Liver (tissue), 9 donors: ENCODE measurements around the gene MYL3. TPM values are rescaled to one million over a fixed set of nuclear protein-coding genes. Genes with fewer than 3 reads are reported as not detected.
A peak's percentile ranks its signal among the peaks of the same experiment; 100 is the strongest.

ENCODE experiments used
- DNase-seq: peaks from one replicate; pipeline ENCODE4 v3.0.0-alpha.2; 2017; ENCODE audit warnings: low spot score
- H3K27ac ChIP-seq, 2 donors: one replicate each; pipeline ENCODE4 v1.7.0; 2013; ENCODE audit warnings: inconsistent platforms in 2 of 2, low read length in 2 of 2, control low read depth in 1 of 2, low read depth in 1 of 2, mild to moderate bottlenecking in 1 of 2
- H3K27me3 ChIP-seq, 4 donors: one replicate each; pipeline versions ENCODE4 v1.6.1 to v1.7.0; 2013; ENCODE audit warnings: low read length in 3 of 4, inconsistent platforms in 1 of 4, mild to moderate bottlenecking in 1 of 4, moderate library complexity in 1 of 4; ENCODE audit not compliant: control insufficient read depth in 4 of 4, insufficient read depth in 4 of 4
- H3K36me3 ChIP-seq, 4 donors: one replicate each; pipeline versions ENCODE4 v1.6.1 to v1.7.0; 2013; ENCODE audit warnings: low read length in 3 of 4, mild to moderate bottlenecking in 3 of 4, low read depth in 1 of 4, moderate library complexity in 1 of 4; ENCODE audit not compliant: control insufficient read depth in 4 of 4, insufficient read depth in 3 of 4
- H3K4me1 ChIP-seq, 4 donors: one replicate each; pipeline versions ENCODE4 v1.6.1 to v1.7.0; 2013; ENCODE audit warnings: low read length in 3 of 4, mild to moderate bottlenecking in 3 of 4, moderate library complexity in 1 of 4; ENCODE audit not compliant: control insufficient read depth in 4 of 4, insufficient read depth in 4 of 4
- H3K4me3 ChIP-seq, 3 donors: one replicate each; pipeline versions ENCODE4 v1.6.1 to v1.7.0; 2013; ENCODE audit warnings: low read length in 3 of 3, control low read depth in 1 of 3, low read depth in 1 of 3, mild to moderate bottlenecking in 1 of 3
- H3K9ac ChIP-seq, 2 donors: one replicate each; pipeline ENCODE4 v1.7.0; 2013; ENCODE audit warnings: low read length in 2 of 2, mild to moderate bottlenecking in 2 of 2, moderate library complexity in 2 of 2, control low read depth in 1 of 2, low read depth in 1 of 2
- H3K9me3 ChIP-seq, 4 donors: one replicate each; pipeline versions ENCODE4 v1.6.1 to v1.7.0; 2013; ENCODE audit warnings: low read length in 3 of 4; ENCODE audit not compliant: control insufficient read depth in 4 of 4
- EGR1 ChIP-seq, 2 donors: IDR thresholded peaks; 2 replicates each; pipeline ENCODE4 v1.6.1; 2016 to 2018; ENCODE audit warnings: antibody characterized with exemption in 2 of 2, low read depth in 2 of 2
- FOXA1 ChIP-seq: IDR thresholded peaks from 2 replicates; pipeline ENCODE4 v1.6.1; 2016; ENCODE audit warnings: antibody characterized with exemption
- FOXA2 ChIP-seq: IDR thresholded peaks from 2 replicates; pipeline ENCODE4 v1.6.1; 2016; ENCODE audit warnings: antibody characterized with exemption
- GABPA ChIP-seq, 2 donors: IDR thresholded peaks in 1 of 2; conservative IDR thresholded peaks in 1 of 2; 2 replicates each; pipeline ENCODE4 v1.6.1; 2016; ENCODE audit warnings: antibody characterized with exemption in 2 of 2, mild to moderate bottlenecking in 1 of 2, moderate library complexity in 1 of 2
- HNF4A ChIP-seq, 2 donors: conservative IDR thresholded peaks; 2 replicates each; pipeline ENCODE4 v1.6.1; 2016; ENCODE audit warnings: antibody characterized with exemption in 2 of 2, mild to moderate bottlenecking in 2 of 2
- HNF4G ChIP-seq: IDR thresholded peaks from 2 replicates; pipeline ENCODE4 v1.6.1; 2016; ENCODE audit warnings: antibody characterized with exemption
- JUND ChIP-seq, 2 donors: IDR thresholded peaks; 2 replicates each; pipeline ENCODE4 v1.6.1; 2016; ENCODE audit warnings: antibody characterized with exemption in 2 of 2
- NR2F2 ChIP-seq: IDR thresholded peaks from 2 replicates; pipeline ENCODE4 v1.6.1; 2016; ENCODE audit warnings: antibody characterized with exemption
- RAD21 ChIP-seq, 2 donors: IDR thresholded peaks; 2 replicates each; pipeline ENCODE4 v1.6.1; 2016; ENCODE audit warnings: antibody characterized with exemption in 2 of 2, mild to moderate bottlenecking in 2 of 2
- RXRA ChIP-seq, 2 donors: IDR thresholded peaks; 2 replicates each; pipeline ENCODE4 v1.6.1; 2017 to 2018; ENCODE audit warnings: antibody characterized with exemption in 2 of 2, mild to moderate bottlenecking in 1 of 2
- SP1 ChIP-seq: IDR thresholded peaks from 2 replicates; pipeline ENCODE4 v1.6.1; 2018; ENCODE audit warnings: antibody characterized with exemption, mild to moderate bottlenecking
- TAF1 ChIP-seq: conservative IDR thresholded peaks from 2 replicates; pipeline ENCODE4 v1.6.1; 2016; ENCODE audit warnings: antibody characterized with exemption, mild to moderate bottlenecking
- YY1 ChIP-seq: IDR thresholded peaks from 2 replicates; pipeline ENCODE4 v1.6.1; 2016; ENCODE audit warnings: antibody characterized with exemption, mild to moderate bottlenecking
- WGBS: extraction: QIAGEN DNeasy Blood & Tissue Kit; methylation state at CpG from one replicate; pipeline ENCODE4 v1.1.7; 2013; 5-methylcytosine and 5-hydroxymethylcytosine counted together
- polyA plus RNA-seq, 2 donors: library from polyadenylated mRNA; stranded (reverse) in 1 of 2; unstranded in 1 of 2; fragments of 200-250 nt in 1 of 2; fragments of >200 nt in 1 of 2; fragmentation: Nextera tagmentation in 1 of 2; extraction: Ambion mirVana in 1 of 2; gene quantifications; one replicate each; pipeline versions ENCODE4 v1.2.1 to v1.2.3, GENCODE V29; 2013 to 2015
- total RNA-seq, 2 donors: library from RNA; depleted of rRNA; stranded (reverse); fragments of >200 nt; gene quantifications; one replicate each; pipeline ENCODE4 v1.2.3, GENCODE V29; 2014
- TF ChIP-seq, protein P1 (sequence below): fragments of 150-350 bp; IDR thresholded peaks from 2 replicates; pipeline ENCODE4 v1.5.1; 2017; ENCODE audit warnings: improper control_type of control experiment, low read depth, low read length; ENCODE audit not compliant: missing input control
- TF ChIP-seq, protein P2 (sequence below): IDR thresholded peaks from 2 replicates; pipeline ENCODE4 v1.6.1; 2016; ENCODE audit warnings: antibody characterized with exemption
- TF ChIP-seq, protein P3 (sequence below): IDR thresholded peaks from 2 replicates; pipeline ENCODE4 v1.6.1; 2016; ENCODE audit warnings: antibody characterized with exemption
- TF ChIP-seq, protein P4 (sequence below): IDR thresholded peaks from 2 replicates; pipeline ENCODE4 v1.6.1; 2016; ENCODE audit warnings: antibody characterized with exemption
- TF ChIP-seq, protein P5 (sequence below): IDR thresholded peaks from 2 replicates; pipeline ENCODE4 v1.6.1; 2016; ENCODE audit warnings: antibody characterized with exemption, mild to moderate bottlenecking
- donor health status: healthy.
- donor health status: healthy.
- donor health status: healthy.
- donor health status: healthy.
- donor health status: healthy.

The MYL3 gene
- total and polyA plus RNA-seq, 4 donors, result 0.51 to 1.3 (median 0.81) TPM

DNA sequence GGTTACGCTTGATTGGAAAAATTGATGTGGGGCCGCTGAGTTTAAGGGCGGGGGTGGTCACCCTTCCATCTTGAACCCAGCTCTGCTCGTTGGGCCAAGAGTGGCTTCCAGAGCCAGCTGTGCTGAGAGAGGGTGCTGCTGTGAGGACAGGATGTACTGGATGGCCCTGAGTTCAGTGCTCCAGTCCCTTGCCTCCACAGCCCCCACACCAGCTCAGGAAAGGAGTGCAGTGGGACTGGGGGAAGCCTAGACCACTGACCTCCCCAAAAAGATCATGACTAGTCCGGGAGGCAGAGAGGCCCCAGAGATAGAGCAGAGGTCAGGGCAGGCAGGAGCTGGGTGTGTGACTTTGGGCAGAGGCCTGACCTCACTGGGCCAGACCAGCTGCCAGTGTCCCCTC, 10.3 kb upstream of the MYL3 start:
- WGBS, result 68% methylated on average over 5 of the region's 5 CpGs
- Histone ChIP-seq H3K27me3 (no peaks in the 10 kb centered on the region), H3K36me3 (no peaks in the 10 kb centered on the region), H3K27ac (peak overlapping the region; percentile 33 to 48), H3K4me3 (no peak overlapping the region), H3K4me1 (peaks cover 7 to 28% (median 14%) of the 10 kb centered on the region in 4 donors), H3K9ac (no peak overlapping the region), H3K9me3 (no peaks in the 10 kb centered on the region)
- no peak for DNase-seq
- no peak for TF ChIP-seq FOXA2
- no peak for TF ChIP-seq JUND (IDR thresholded peaks at IDR 0.05)
- TF ChIP-seq, protein P1, sequence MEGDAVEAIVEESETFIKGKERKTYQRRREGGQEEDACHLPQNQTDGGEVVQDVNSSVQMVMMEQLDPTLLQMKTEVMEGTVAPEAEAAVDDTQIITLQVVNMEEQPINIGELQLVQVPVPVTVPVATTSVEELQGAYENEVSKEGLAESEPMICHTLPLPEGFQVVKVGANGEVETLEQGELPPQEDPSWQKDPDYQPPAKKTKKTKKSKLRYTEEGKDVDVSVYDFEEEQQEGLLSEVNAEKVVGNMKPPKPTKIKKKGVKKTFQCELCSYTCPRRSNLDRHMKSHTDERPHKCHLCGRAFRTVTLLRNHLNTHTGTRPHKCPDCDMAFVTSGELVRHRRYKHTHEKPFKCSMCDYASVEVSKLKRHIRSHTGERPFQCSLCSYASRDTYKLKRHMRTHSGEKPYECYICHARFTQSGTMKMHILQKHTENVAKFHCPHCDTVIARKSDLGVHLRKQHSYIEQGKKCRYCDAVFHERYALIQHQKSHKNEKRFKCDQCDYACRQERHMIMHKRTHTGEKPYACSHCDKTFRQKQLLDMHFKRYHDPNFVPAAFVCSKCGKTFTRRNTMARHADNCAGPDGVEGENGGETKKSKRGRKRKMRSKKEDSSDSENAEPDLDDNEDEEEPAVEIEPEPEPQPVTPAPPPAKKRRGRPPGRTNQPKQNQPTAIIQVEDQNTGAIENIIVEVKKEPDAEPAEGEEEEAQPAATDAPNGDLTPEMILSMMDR, result no peak
- no peak for TF ChIP-seq GABPA (IDR thresholded peaks at IDR 0.05 in 1 of 2, conservative IDR thresholded peaks at IDR 0.05 in 1 of 2)
- peak; percentile 60 to 70 for TF ChIP-seq RXRA (IDR thresholded peaks at IDR 0.05)
- TF ChIP-seq NR2F2, result peak; percentile 94
- no peak for TF ChIP-seq EGR1 (IDR thresholded peaks at IDR 0.05; ENCODE audit: low read depth in 2 of 2)
- TF ChIP-seq TAF1, result no peak
- no peak for TF ChIP-seq FOXA1
- TF ChIP-seq SP1, result peak; percentile 51

DNA sequence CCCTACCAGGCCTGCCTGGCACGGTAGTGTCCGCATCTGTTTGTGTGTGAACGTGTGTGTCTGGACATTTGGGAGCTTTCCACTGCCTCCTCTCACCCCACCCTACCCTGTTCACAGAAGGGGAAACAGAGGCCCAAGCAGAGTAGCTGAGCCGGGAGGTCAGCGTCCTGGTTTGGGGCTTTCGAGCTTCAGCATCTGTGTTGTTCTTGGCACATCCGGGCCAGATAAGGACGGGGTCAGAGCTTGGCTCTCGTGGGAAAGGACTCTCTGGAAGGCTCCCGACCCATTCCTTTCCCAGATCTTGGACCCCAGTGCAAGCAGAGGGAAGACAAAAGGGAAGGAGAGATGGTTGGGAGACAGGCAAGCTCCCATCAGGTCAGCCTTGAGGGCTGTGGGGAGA, 8.0 kb upstream of the MYL3 start:
- DNase-seq, result no peak
- Histone ChIP-seq H3K9me3 (no peaks in the 10 kb centered on the region), H3K9ac (no peak overlapping the region), H3K4me3 (no peak overlapping the region), H3K4me1 (peaks cover 19 to 47% (median 31%) of the 10 kb centered on the region in 4 donors), H3K36me3 (no peaks in the 10 kb centered on the region), H3K27me3 (no peaks in the 10 kb centered on the region), H3K27ac (no peak overlapping the region)
- 40% methylated on average over 10 of the region's 10 CpGs for WGBS
- TF ChIP-seq, protein P2, sequence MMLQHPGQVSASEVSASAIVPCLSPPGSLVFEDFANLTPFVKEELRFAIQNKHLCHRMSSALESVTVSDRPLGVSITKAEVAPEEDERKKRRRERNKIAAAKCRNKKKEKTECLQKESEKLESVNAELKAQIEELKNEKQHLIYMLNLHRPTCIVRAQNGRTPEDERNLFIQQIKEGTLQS, result no peak
- TF ChIP-seq EGR1 (IDR thresholded peaks at IDR 0.05; ENCODE audit: low read depth in 2 of 2), result no peak
- TF ChIP-seq HNF4G, result no peak
- TF ChIP-seq NR2F2, result peak; percentile 91
- TF ChIP-seq JUND (IDR thresholded peaks at IDR 0.05), result no peak
- TF ChIP-seq RAD21 (IDR thresholded peaks at IDR 0.05), result no peak
- TF ChIP-seq, protein P3, sequence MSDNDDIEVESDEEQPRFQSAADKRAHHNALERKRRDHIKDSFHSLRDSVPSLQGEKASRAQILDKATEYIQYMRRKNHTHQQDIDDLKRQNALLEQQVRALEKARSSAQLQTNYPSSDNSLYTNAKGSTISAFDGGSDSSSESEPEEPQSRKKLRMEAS, result no peak
- TF ChIP-seq FOXA2, result no peak
- TF ChIP-seq, protein P4, sequence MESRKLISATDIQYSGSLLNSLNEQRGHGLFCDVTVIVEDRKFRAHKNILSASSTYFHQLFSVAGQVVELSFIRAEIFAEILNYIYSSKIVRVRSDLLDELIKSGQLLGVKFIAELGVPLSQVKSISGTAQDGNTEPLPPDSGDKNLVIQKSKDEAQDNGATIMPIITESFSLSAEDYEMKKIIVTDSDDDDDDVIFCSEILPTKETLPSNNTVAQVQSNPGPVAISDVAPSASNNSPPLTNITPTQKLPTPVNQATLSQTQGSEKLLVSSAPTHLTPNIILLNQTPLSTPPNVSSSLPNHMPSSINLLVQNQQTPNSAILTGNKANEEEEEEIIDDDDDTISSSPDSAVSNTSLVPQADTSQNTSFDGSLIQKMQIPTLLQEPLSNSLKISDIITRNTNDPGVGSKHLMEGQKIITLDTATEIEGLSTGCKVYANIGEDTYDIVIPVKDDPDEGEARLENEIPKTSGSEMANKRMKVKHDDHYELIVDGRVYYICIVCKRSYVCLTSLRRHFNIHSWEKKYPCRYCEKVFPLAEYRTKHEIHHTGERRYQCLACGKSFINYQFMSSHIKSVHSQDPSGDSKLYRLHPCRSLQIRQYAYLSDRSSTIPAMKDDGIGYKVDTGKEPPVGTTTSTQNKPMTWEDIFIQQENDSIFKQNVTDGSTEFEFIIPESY, result no peak
- TF ChIP-seq, protein P1, result no peak
- TF ChIP-seq YY1, result no peak
- no peak for TF ChIP-seq GABPA (IDR thresholded peaks at IDR 0.05 in 1 of 2, conservative IDR thresholded peaks at IDR 0.05 in 1 of 2)
- no peak for TF ChIP-seq FOXA1
- peak; percentile 26 for TF ChIP-seq SP1
- TF ChIP-seq, protein P5, sequence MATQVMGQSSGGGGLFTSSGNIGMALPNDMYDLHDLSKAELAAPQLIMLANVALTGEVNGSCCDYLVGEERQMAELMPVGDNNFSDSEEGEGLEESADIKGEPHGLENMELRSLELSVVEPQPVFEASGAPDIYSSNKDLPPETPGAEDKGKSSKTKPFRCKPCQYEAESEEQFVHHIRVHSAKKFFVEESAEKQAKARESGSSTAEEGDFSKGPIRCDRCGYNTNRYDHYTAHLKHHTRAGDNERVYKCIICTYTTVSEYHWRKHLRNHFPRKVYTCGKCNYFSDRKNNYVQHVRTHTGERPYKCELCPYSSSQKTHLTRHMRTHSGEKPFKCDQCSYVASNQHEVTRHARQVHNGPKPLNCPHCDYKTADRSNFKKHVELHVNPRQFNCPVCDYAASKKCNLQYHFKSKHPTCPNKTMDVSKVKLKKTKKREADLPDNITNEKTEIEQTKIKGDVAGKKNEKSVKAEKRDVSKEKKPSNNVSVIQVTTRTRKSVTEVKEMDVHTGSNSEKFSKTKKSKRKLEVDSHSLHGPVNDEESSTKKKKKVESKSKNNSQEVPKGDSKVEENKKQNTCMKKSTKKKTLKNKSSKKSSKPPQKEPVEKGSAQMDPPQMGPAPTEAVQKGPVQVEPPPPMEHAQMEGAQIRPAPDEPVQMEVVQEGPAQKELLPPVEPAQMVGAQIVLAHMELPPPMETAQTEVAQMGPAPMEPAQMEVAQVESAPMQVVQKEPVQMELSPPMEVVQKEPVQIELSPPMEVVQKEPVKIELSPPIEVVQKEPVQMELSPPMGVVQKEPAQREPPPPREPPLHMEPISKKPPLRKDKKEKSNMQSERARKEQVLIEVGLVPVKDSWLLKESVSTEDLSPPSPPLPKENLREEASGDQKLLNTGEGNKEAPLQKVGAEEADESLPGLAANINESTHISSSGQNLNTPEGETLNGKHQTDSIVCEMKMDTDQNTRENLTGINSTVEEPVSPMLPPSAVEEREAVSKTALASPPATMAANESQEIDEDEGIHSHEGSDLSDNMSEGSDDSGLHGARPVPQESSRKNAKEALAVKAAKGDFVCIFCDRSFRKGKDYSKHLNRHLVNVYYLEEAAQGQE, result no peak
- TF ChIP-seq HNF4A (conservative IDR thresholded peaks at IDR 0.05), result no peak
- TF ChIP-seq TAF1, result no peak
- peak; percentile 47 to 68 for TF ChIP-seq RXRA (IDR thresholded peaks at IDR 0.05)
